ENCODE data around the gene TECPR2. TPM values are rescaled to one million over a fixed set of nuclear protein-coding genes. Genes with fewer than 3 reads are reported as not detected.
A peak's percentile ranks its signal among the peaks of the same experiment; 100 is the strongest.

The TECPR2 gene
- total and polyA plus RNA-seq, 2 of the 13 experiments (the other 11 are each of a cell fraction or from before 2014, with no cell fraction given): 3.5 to 5.7 TPM

DNA sequence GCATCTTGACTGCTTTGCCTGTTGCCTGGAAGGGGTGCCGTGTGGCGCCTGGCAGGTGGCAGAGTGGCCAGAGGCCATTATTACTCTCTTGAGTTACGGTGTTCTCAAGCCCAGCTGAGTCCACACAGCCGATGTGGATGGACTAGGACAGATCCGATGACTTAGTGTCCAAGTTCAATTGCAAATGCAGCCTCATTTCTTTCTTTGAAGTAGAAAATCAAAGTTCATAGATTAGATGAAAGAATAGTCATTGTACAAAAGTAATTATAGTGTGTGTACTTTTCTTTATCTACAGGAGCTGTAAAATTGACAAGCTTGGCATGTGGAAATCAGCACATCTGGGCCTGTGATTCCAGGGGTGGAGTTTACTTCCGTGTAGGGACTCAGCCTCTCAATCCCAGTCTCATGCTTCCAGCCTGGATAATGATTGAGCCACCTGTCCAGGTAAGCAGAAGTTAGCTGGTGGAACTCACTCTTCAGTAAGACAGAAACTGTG is 102.2 kb downstream of the TECPR2 start (continued):
- TF ChIP-seq AGO1 (IDR thresholded peaks at IDR 0.05; ENCODE audit: low read depth, low read length, poor library complexity, severe bottlenecking) (no peak), TIGD3 (CRISPR knock-in tag; IDR thresholded peaks at IDR 0.05; ENCODE audit: borderline replicate concordance) (no peak), CREB1 (IDR thresholded peaks at IDR 0.05) (no peak), CREB1 (CRISPR knock-in tag; IDR thresholded peaks at IDR 0.05) (peak; percentile 41; the same call in 1 of the 2 replicates), RBAK (CRISPR knock-in tag; IDR thresholded peaks at IDR 0.05) (no peak), ZNF253 (CRISPR knock-in tag; IDR thresholded peaks at IDR 0.05; ENCODE audit: borderline replicate concordance) (no peak), TEAD3 (CRISPR knock-in tag; optimal IDR thresholded peaks at IDR 0.05; ENCODE audit: borderline replicate concordance) (peak; percentile 31), CENPBD1 (CRISPR knock-in tag; IDR thresholded peaks at IDR 0.05; ENCODE audit: borderline replicate concordance, low read depth) (no peak), ZNF30 (CRISPR knock-in tag; IDR thresholded peaks at IDR 0.05) (no peak), HMG20B (CRISPR knock-in tag; conservative IDR thresholded peaks at IDR 0.05) (peak; percentile 75), ZNF740 (CRISPR knock-in tag; IDR thresholded peaks at IDR 0.05) (no peak), NR2F2 (IDR thresholded peaks at IDR 0.05; ENCODE audit: borderline replicate concordance, low read depth) (peak; percentile 46; the same call in 1 of the 2 replicates), XRCC5 (optimal IDR thresholded peaks at IDR 0.05; ENCODE audit: low read length) (no peak), ZEB1 (IDR thresholded peaks at IDR 0.05; ENCODE audit: insufficient replicate concordance, low read depth) (peak; percentile 78), ZNF430 (CRISPR knock-in tag; IDR thresholded peaks at IDR 0.05) (no peak), HOXA9 (CRISPR knock-in tag; IDR thresholded peaks at IDR 0.05; ENCODE audit: borderline replicate concordance) (no peak), NCOR1 (IDR thresholded peaks at IDR 0.05; ENCODE audit: borderline replicate concordance, low read length) (peak; percentile 94; the same call in 1 of the 2 replicates), TARDBP (CRISPR knock-in tag; IDR thresholded peaks at IDR 0.05) (no peak), ZNF431 (CRISPR knock-in tag; IDR thresholded peaks at IDR 0.05; ENCODE audit: borderline replicate concordance, low read depth) (no peak), SIX1 (CRISPR knock-in tag; IDR thresholded peaks at IDR 0.05; ENCODE audit: borderline replicate concordance) (no peak; the same call in 1 of the 2 replicates)
- TF ChIP-seq, protein P1, sequence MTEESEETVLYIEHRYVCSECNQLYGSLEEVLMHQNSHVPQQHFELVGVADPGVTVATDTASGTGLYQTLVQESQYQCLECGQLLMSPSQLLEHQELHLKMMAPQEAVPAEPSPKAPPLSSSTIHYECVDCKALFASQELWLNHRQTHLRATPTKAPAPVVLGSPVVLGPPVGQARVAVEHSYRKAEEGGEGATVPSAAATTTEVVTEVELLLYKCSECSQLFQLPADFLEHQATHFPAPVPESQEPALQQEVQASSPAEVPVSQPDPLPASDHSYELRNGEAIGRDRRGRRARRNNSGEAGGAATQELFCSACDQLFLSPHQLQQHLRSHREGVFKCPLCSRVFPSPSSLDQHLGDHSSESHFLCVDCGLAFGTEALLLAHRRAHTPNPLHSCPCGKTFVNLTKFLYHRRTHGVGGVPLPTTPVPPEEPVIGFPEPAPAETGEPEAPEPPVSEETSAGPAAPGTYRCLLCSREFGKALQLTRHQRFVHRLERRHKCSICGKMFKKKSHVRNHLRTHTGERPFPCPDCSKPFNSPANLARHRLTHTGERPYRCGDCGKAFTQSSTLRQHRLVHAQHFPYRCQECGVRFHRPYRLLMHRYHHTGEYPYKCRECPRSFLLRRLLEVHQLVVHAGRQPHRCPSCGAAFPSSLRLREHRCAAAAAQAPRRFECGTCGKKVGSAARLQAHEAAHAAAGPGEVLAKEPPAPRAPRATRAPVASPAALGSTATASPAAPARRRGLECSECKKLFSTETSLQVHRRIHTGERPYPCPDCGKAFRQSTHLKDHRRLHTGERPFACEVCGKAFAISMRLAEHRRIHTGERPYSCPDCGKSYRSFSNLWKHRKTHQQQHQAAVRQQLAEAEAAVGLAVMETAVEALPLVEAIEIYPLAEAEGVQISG (CRISPR knock-in tag; IDR thresholded peaks at IDR 0.05): no peak
- TF ChIP-seq, protein P2, sequence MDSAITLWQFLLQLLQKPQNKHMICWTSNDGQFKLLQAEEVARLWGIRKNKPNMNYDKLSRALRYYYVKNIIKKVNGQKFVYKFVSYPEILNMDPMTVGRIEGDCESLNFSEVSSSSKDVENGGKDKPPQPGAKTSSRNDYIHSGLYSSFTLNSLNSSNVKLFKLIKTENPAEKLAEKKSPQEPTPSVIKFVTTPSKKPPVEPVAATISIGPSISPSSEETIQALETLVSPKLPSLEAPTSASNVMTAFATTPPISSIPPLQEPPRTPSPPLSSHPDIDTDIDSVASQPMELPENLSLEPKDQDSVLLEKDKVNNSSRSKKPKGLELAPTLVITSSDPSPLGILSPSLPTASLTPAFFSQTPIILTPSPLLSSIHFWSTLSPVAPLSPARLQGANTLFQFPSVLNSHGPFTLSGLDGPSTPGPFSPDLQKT (CRISPR knock-in tag; IDR thresholded peaks at IDR 0.05; ENCODE audit: borderline replicate concordance): no peak
- TF ChIP-seq, protein P3, sequence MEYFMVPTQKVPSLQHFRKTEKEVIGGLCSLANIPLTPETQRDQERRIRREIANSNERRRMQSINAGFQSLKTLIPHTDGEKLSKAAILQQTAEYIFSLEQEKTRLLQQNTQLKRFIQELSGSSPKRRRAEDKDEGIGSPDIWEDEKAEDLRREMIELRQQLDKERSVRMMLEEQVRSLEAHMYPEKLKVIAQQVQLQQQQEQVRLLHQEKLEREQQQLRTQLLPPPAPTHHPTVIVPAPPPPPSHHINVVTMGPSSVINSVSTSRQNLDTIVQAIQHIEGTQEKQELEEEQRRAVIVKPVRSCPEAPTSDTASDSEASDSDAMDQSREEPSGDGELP (IDR thresholded peaks at IDR 0.05; ENCODE audit: borderline replicate concordance, low read depth): peak; percentile 95
